Stimulated activated CD4-positive, alpha-beta T cell treated with anti-CD3 and anti-CD28 coated beads, Interleukin-12 subunit alpha, Interleukin-12 subunit beta, amount 100 ng/mL, for 4 hours (primary cell): ENCODE data around the gene CYREN.
A peak's percentile ranks its signal among the peaks of the same experiment; 100 is the strongest.
"Not testable (repeated sequence)": the region's sequence is repeated elsewhere in the genome, so short reads cannot be mapped to it uniquely, and the experiment has no call there.

ENCODE experiments used
- DNase-seq: peaks from one replicate; pipeline ENCODE4 v3.0.0-alpha.2; 2020

Gene CYREN

DNA sequence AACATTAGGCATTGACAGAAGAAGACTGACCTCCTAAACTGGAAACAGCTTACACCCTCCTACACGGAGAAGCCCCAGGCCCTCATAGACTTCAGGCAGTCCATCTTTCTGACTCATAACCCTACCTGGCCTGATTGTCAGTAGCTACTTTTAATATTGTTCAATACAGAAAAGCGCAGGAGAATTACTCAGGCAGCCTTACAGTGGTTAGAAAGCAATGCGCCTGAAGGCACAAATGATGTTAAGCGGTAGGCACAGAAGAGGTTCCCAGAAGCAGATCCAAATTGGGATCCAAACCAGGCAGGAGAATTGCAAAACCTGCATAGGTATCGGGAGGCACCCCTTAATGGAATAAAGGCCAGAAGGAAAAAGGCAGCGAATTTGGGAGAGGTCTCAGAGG is 5.4 kb upstream of the CYREN start:
- DNase-seq: no peak

DNA sequence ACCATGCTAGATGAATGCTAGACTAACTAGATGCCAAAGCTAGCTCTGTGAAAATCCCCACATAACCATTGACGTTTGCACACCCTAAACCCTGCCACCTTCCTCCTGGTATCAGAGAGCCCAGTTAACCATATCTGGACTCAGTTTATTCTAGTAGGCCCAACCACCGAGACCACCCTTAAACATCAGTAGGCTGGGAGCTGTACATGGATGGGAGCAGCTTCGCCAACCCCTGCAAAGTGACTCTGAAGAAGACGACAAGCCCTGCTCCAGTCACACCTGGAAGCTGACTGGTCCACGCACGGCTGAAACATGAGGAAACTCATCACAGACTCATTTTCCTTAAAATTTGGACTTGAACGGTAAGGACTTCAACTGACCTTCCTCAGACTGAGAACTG is 4.4 kb upstream of the CYREN start:
- no peak for DNase-seq

DNA sequence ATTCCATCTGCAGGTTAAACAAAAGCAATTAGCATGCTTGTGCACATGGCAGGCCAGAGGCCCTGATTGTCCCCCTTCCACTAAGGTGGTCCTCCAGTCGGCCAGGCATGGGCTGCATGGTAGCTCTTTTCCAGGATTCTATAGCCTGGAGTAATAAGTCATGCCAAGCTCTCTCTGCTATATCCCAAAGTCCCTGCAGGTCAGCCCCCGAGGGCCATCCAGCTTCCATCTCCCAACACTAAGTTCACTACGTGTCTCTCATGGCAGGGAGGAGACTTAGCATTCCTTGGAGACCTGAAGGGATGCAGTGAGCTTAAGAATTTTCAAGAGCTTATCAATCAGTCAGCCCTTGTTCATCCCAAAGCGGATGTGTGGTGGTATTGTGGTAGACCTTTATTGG is 3.4 kb upstream of the CYREN start:
- DNase-seq: not testable (repeated sequence)

DNA sequence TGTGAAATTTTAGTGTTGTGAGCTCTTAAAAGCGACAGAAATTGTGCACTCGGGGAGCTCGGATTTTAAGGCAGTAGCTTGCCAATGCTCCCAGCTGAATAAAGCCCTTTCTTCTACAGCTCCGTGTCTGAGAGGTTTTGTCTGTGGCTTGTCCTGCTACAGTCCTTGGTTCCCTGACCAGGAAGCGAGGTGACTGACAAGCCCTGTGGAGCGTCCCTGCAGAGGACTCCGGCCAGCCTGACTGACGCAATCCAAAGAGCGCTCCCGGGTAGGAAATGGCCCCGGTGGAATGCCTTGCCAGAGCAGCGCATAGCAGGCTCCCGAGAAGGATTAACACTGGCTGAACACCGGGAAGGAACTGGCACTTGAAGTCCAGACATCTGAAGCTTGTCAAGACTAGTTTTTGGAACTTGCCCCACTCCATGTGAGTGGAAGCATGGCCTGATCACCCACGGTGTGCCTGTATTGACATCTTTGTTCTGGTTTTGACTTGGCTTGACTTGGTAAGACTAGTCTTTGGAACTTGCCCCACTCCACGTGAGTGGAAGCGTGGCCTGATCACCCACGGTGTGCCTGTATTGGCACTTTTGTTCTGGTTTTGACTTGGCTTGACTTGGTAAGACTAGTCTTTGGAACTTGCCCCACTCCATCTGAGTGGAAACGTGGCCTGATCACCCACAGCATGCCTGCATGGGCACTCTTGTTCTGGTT is 1.2 kb upstream of the CYREN start:
- DNase-seq: not testable (repeated sequence)

DNA sequence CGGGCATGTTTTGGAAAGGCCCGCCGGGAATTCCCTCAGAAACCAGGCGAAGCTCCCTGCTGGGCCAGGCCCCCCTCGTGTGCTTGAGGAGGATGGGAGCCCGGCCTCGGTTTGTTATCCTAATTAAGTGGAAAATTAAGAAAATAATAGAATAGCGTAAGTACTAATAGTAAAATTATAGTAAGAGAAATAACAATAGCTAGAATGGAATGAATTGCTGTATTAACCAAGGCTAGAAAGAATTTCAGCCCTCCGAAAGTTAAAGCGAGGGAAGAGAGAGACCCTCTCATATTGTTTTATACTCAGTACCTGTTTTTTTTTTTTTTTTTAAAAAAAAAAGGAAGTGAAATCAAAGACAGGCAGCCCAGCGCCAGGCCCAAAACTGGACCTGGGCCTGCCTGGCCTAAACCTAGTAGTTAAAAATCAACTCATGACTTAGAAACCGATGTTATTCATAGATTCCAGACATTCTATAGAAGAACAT is 533 bp upstream of the CYREN start:
- not testable (repeated sequence) for DNase-seq

DNA sequence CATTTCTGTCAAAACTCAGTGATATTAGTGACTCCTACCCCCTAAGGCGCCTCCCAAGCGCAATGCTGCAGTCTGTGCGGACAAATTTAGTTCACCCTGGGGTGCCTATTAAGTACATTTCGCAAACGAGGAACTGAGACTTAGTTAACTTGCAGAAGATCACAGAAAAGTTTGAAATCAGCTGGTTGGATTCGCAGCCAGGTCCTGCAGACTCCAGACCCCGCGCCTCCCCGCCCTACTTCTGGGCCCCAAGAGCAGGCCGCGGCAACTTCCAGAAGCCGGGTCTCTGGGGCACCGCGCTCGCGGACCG is 588 bp downstream of the CYREN start:
- DNase-seq: no peak

DNA sequence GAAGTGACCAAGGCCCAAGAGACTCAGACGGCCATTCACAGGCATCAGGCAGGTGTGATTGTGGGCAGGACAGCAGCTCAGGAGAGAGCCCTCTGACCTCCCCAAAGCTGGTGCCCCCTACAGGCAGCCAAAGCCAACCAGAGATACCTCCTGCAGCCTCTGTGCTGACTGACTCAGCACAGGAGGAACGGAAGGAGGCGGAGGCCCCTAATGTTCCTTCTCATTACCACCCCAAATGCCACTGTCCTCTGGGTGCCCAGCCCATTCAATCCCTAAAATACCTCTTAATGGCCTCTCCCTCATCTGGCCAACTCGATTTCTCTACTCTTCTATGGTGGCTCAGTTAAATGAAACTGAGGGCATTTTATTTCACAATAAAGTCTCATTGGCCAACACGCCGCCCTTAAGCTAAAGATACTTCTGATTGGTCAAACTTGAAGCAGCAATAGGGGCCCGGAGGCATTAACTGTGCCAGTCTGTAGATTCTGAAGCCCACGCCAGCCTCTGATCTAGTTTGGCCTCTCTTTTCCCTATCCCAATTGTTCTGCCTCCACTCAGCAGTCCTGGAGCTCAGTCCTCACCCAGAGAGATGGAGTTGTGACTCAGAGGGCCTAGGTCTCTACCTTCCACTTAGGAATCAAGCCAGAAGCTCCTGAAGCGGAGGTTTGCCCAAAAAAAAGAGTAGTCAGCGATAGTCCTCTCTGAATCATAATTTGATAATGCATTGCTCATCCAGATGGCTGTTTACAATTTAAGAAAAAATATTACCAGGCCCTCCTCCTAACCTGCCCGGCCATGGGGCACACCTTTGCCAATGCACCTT is 1.2 kb downstream of the CYREN start:
- peak; percentile 53 for DNase-seq

DNA sequence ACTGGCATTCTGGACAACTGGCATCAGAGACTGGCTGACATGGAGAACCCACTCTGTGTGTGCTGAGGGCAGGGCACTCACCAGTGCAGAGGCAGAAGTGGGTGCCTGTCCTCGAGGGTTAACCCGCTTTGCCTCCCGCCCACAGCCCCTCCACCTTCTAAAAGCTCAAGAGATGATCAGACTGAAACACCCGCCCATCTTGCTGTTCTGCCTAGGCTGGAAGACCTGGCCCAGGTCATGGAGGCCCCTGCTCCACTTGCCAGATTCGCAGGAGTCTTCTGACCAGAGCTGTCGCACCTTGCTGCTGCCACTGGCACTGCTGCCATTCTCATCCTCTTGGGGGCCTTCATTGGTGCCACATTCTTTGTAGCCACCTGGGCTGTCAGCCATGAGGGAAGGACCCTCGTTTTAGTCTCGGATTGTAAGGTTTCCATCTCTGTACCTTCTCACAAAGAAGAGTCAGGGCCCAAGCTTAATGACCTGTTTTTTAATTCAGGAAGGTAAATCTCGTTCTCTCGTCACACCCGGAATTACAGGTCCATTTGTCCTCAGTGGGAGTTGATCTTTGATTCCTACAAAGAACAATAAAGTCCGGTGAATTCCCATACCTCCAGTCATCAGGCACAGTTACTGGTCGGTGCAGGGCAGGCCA is 1.9 kb downstream of the CYREN start:
- DNase-seq: no peak

DNA sequence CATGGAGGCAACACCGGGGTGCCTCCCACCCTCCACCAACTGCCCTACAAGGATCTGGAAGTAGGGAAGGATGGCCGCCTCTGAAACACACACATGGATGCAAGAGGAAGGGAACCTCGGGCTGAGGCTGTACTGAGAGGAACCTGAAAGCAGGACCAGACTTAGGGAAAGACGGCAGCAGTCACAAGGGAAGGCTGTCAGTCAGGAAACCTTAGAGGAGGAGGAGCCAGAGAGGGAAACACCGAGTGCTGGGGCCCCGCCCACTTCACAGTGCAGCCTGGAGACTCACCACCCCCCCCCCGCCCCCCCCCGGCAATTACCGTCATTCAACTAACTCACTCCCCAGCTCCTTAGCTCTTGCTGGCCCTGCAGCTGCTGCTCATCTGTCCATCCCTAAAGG is 2.5 kb downstream of the CYREN start:
- DNase-seq: no peak

DNA sequence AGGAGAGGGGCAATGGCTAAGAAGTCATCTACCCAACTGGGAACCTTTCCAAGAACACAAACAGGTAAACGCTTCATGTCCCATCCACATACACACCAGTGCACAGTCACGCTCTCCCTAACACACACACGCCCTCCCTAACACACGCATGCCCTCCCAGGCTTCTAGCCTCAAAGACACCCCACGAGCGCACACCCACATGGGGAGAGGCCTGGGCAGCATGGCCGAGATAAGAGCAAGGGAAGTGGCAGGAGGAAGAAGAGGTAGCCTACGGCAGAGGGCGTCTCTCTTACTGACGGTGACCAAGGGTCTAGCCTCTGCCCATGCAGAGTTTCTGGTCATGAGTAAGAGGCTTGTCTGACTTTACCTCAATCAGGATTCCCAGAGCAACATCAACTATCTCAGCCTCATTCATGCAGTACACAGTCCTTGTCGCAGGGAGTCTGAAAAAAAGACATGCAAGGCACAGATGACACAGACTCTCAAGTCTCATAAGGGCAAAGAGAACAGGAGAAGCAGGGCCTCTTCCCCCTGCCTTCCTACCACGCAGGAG is 3.1 kb downstream of the CYREN start:
- no peak for DNase-seq

DNA sequence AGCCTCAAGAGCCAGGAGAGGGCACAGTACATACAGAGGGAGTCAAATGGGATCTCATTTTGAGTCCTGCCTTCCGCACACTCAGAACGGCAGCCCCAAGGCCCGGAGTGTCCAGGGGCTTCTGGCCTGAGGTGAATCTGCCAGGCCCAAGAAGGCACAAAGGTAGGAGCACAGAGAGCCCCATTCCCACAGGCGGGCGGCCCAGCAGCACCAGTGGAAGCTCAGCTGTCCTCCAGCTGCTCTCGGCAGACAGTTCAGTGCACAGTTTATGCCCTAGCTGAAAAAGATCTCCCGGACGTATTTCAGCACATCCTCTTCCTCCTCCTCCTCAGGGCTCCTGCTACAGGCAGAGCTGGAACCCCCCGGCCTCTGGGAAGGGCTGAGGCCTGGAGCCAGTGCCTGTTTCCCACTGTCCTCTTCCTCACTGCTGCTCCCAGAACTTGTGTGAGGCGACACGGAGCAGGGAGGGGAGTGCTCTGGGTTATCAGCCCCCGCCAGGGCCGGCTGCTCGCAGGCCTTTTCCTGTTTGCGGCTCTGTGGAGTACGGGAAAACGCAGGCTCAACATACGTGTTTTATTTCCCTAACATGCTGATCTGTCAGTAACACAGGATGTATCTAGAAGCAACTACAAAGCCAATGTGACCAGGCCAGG is 4.0 kb downstream of the CYREN start:
- DNase-seq: no peak

DNA sequence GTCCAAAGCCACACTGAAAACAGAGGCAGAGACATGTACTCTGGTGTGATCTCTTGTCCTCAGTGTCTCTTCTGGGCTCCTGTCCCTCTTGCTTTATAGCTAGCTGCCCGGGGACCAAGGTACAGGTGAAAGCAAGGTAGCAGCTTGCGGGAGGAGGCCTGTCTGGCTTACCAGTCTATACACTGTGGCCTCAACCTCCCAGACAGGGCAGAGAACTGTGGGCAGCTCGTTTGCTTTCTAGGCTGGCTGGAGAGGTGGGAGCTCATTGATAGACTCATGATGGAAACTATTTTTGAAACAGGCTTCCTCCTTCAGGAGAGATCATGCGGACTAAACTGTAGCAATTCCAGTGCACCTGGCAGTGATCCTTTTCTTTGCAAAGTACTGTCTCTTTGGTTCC is 4.6 kb downstream of the CYREN start:
- no peak for DNase-seq

DNA sequence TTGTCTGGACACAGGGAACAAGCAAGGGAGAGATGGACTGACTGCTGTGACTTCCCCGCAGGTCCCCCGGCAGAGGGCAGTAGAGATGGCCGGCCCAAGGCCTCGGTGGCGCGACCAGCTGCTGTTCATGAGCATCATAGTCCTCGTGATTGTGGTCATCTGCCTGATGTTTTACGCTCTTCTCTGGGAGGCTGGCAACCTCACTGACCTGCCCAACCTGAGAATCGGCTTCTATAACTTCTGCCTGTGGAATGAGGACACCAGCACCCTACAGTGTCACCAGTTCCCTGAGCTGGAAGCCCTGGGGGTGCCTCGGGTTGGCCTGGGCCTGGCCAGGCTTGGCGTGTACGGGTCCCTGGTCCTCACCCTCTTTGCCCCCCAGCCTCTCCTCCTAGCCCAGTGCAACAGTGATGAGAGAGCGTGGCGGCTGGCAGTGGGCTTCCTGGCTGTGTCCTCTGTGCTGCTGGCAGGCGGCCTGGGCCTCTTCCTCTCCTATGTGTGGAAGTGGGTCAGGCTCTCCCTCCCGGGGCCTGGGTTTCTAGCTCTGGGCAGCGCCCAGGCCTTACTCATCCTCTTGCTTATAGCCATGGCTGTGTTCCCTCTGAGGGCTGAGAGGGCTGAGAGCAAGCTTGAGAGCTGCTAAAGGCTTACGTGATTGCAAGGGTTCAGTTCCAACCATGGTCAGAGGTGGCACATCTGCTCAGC is 6.0 kb downstream of the CYREN start:
- no peak for DNase-seq

DNA sequence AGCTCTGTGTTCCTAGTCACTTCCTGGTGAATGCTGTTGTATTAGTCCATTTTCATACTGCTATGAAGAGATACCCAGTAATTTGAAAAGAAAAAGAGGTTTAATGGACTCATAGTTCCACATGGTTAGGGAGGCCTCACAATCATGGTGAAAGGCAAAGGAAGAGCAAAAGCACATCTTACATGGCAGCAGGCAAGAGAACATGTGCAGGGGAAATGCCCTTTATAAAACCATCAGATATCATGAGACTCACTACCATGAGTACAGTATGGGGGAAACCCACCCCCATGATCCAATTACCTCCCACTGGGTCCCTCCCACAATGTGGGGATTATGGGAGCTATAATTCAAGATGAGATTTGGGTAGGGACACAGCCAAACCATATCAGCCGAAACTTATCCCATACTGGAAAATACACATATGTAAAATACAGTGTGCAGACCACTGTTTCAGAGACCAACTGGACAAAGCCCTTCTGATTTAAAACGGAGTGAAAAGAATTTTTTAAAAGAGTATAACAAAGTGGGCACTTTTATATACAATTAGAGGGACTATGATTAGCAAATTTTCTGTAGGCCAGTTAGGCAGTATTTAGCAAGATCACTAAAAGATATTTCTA is 8.0 kb downstream of the CYREN start:
- no peak for DNase-seq

DNA sequence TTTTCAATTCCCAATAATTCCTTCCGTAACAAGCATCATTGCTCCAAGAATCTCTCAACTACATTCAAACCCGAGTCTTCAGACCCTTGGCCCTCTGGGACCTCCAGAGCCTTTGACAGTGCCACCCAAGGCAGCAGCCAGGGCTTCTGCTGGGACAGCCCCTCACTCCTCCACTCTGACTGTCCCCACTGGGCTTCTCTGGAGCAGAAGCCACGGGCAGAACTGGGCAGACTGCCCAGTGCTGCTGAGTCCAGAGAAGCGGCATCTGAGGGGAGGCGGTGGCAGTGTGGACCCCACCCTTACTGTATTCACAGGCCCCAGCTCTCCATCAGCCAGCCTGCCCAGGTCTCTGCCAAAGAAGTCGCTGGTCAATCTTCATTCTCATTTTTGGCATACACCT is 8.8 kb downstream of the CYREN start:
- no peak for DNase-seq

DNA sequence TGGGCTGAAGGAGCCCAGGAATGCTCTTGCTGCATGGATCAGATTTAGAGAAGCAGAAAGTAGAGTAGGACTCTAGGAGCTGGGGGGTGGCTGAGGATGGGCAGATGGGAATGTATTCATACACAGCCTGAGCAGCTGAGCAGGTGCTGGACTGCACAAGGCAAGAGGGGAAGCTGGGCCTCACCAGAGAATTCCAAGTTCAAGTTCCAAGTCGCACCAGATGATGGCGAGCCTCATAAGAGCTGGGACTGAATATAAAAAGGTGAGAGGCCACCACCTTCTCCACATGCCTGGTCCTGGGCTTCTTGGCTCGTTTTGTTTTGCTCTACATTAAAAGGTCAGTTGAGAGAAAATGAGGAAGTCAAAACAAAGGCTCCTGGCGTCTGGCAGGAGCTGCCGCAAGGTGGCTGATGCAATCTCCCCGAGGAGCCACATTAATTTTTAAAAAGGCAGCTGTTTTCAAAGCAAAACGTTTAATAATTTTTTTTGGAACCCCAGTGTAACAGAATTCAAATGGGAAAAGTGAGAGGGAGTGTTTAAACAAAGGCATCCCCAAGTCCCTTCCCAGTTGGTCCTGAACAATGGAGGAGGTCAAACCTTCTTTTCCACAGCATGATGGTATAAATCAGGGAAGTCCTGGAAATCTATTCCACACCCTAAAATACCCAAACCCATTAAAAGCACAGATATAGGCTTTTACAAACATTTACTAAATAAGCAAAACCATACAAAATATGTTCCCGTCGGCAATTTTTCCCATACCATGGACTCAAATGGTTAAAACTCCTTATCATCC is 9.5 kb downstream of the CYREN start:
- DNase-seq: no peak

DNA sequence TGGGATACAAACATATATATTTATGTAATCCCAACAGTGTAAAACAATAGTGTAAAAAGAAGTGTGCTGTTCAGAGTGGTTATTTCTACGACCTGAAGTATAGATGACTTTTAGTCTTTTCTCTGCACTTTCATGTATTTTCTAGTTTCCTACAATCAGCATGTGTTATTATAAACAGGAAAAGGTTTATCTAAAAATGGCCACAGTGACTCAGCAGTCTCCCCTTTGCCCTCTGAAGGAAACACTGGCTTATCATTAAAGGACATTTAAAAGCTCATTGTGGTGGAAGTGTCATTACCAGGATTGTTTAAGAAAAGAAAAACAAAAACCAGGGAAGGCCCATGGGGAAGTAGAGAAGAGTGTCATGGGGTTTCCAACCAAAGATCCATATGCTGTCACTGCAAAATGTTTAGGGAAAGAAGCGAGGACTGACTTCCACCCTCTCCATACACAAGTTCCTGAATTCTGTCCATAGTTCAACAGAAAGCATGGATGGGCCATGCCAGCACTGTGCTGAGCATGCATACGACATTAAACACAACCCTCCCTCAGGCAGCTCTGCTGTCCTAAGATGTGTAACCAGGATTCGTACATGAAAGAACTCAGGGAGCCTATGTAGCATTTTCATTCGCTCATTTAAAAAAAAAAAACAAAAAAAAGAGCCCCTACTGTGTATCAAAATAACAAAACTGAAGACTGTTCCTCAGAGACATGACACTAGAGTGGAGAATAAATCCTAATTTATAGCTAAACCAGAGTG is 10.2 kb downstream of the CYREN start:
- DNase-seq: no peak

DNA sequence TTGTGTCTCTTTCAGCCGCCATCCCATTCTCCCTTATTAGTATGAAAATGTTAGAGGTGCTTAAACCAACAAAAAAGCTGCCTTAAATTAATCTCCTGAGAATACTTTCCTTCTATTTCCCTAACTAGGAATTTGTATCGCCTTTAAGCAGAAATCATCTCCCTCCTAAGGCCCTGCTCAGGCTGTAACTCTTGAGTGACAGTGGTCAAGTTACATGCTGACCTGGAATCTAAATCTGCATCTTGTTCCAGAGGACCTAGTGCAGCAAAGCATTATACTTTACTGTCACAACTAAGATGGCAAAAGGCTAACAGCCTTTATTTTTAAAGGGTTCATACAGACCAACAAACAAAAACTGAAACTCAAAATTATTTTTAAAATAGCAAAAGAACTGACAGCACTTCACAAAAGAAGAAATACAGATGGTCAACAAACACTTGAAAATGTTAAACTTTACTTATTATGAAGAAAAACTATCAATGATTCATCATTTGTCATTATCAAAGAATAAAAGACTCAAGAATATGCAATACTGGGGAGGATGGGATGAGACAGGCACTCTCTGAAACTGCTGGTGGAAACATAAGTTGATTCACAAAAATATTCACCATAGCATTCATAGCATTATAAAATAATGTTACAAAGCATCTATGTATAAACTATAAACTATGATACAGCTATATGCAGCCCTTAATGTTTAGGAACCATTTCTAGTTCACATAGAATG is 11.0 kb downstream of the CYREN start:
- no peak for DNase-seq

DNA sequence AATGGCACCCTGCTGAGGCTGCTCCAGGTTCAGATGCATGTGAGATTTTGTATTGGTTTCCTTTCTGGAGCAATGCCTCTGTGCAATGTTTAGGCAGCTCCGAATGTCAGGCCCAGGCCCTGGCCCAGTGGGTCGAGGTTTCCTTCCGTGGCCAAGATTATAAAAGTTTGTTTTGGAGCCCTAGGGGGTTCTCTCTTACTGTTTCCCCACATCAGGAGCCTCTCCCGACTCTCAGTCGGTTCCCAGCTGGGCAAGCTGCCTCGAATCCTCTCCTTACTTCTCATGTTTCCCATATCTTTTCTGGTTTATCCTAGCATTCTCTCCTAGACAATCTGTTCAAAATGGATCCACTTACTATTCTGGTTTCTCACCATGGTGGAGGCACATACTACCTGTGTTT is 11.6 kb downstream of the CYREN start:
- DNase-seq: no peak
